NCI-H510A treated with DMSO at 0.1 percent for 48 hours (cell line): ENCODE results near the gene C17orf78.
"Not testable (repeated sequence)": the region's sequence is repeated elsewhere in the genome, so short reads cannot be mapped to it uniquely, and the experiment has no call there.

Experiments
- DNase-seq: peaks from one replicate; lab custom pipeline; 2025; lab: John Stamatoyannopoulos, UW

Gene C17orf78

GRCh38 chr17:37386462-37386861 lies 10.7 kb downstream of the C17orf78 start:
- DNase-seq = no peak

- no peak for DNase-seq
Measured at GRCh38 chr17:37388266-37388665, 12.5 kb downstream of the C17orf78 start.

- DNase-seq = no peak
Measured at GRCh38 chr17:37389160-37389559, 13.4 kb downstream of the C17orf78 start.

- DNase-seq = no peak
Measured at GRCh38 chr17:37391146-37391545, 15.4 kb downstream of the C17orf78 start.

GRCh38 chr17:37392024-37392590 lies 16.3 kb downstream of the C17orf78 start:
- no peak for DNase-seq

GRCh38 chr17:37393352-37393751 lies 17.6 kb downstream of the C17orf78 start:
- no peak for DNase-seq

- no peak for DNase-seq
Measured at GRCh38 chr17:37399265-37399803, 23.5 kb downstream of the C17orf78 start.

- no peak for DNase-seq
Measured at GRCh38 chr17:37400505-37400904, 24.7 kb downstream of the C17orf78 start.

- not testable (repeated sequence) for DNase-seq
Measured at GRCh38 chr17:37405522-37405921, 29.7 kb downstream of the C17orf78 start.

GRCh38 chr17:37405955-37406634 lies 30.3 kb downstream of the C17orf78 start:
- peak; percentile 26 for DNase-seq

GRCh38 chr17:37406635-37407461 lies 31.1 kb downstream of the C17orf78 start, which contains the start of the genes ACACA and TADA2A:
TSS of gene ACACA (minus strand) at chr17:37406836. CDS start at chr17:37406299, 537 bp downstream.
TSS of gene TADA2A (plus strand) at chr17:37406886. CDS start at chr17:37411366, 4,480 bp downstream.
- peak; percentile 72 for DNase-seq

GRCh38 chr17:37408145-37408479 lies 32.3 kb downstream of the C17orf78 start:
- not testable (repeated sequence) for DNase-seq

- no peak for DNase-seq
Measured at GRCh38 chr17:37410357-37410756, 34.6 kb downstream of the C17orf78 start.

- DNase-seq = no peak
Measured at GRCh38 chr17:37413875-37414519, 38.2 kb downstream of the C17orf78 start.

GRCh38 chr17:37417852-37418251 lies 42.1 kb downstream of the C17orf78 start:
- DNase-seq = no peak

- no peak for DNase-seq
Measured at GRCh38 chr17:37422971-37423625, 47.3 kb downstream of the C17orf78 start.

- DNase-seq = no peak
Measured at GRCh38 chr17:37425268-37425667, 49.5 kb downstream of the C17orf78 start.

- DNase-seq = no peak
Measured at GRCh38 chr17:37429039-37429438, 53.3 kb downstream of the C17orf78 start.

- DNase-seq = no peak
Measured at GRCh38 chr17:37429453-37429852, 53.7 kb downstream of the C17orf78 start.

- DNase-seq = no peak
Measured at GRCh38 chr17:37430051-37430627, 54.4 kb downstream of the C17orf78 start.

- no peak for DNase-seq
Measured at GRCh38 chr17:37432671-37433070, 56.9 kb downstream of the C17orf78 start.
